HUDEP-2 (cell line): ENCODE results near the gene TMEM74B.
A peak's percentile ranks its signal among the peaks of the same experiment; 100 is the strongest.

Source experiments
- DNase-seq, 76 experiments: peaks; one replicate each; lab custom pipeline; 2025; ENCODE audit not compliant: unreplicated experiment in 76 of 76; lab: John Stamatoyannopoulos, UW

TMEM74B gene

GRCh38 chr20:1184260-1184637, 532 bp downstream of the TMEM74B start:
- no peak for DNase-seq

GRCh38 chr20:1183153-1183552, 1.6 kb downstream of the TMEM74B start:
- DNase-seq = no peak

- DNase-seq = no peak
Observed at GRCh38 chr20:1182106-1182505, 2.7 kb downstream of the TMEM74B start.

- no peak for DNase-seq
Observed at GRCh38 chr20:1180949-1181348, 3.8 kb downstream of the TMEM74B start.

DNA sequence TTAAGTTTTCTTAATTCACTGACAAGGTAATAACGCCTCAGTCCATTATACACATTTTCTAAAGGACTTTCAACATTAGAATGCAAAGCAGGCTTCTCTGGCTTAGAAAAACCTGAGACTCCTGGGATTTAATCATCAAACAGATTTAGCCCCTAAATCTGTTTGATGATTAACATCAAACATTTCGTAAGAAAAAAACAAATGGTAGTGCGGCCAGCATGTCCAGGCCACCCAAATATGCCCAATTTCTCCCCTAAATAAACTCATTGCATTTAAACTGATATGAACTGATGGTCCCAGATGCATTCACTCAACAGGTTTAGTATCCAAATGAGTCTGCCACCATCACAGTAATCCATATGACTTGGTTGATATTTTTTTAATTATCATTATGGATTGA, 6.2 kb downstream of the TMEM74B start:
- DNase-seq = no peak

DNA sequence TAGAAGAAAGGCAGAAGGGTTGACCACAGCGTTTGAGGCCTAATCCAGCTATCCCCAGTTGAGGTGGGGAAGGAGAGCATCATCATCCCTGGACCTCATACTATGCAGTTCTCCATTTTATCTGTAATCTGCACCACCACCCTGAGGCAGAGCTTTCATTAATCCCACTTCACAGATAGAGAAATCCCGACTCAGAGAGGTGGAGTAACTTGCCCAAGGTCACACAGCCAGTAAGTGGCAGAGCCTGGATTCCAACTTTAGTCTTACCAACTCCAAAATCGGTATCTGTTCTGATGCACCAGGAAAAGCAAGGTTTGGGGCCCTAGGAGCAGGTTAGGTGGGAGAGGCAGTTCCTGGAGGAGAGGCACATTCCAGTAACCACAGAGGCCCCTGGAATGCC, 6.7 kb downstream of the TMEM74B start:
- no peak for DNase-seq

DNA sequence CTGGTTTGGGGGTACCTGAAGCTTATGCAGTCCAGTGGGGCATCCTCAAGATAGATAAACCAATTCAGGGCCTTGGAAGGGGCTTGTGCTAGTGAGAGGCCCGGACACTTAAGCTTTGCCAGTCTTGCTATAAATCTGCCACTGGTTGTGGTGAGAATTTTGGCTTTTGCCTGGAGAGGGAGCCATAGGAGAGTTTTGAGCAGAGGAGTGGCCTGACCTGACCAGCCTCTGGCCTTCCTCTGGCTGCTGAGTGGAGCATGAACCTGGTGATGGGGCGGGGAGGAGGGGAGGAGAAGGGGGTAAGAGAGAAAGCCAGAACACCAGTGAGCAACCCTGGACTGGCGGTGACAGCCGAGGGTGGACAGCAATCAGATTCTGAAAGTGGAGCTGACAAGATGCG, 7.1 kb downstream of the TMEM74B start:
- DNase-seq = peak in 23 of 76 experiments; percentile 1 to 51 (median 19)

GRCh38 chr20:1174787-1175186, 10.0 kb downstream of the TMEM74B start:
- DNase-seq = peak in 24 of 76 experiments; percentile 4 to 55 (median 16)

- no peak for DNase-seq
Observed at GRCh38 chr20:1173698-1174097, 11.1 kb downstream of the TMEM74B start.

DNA sequence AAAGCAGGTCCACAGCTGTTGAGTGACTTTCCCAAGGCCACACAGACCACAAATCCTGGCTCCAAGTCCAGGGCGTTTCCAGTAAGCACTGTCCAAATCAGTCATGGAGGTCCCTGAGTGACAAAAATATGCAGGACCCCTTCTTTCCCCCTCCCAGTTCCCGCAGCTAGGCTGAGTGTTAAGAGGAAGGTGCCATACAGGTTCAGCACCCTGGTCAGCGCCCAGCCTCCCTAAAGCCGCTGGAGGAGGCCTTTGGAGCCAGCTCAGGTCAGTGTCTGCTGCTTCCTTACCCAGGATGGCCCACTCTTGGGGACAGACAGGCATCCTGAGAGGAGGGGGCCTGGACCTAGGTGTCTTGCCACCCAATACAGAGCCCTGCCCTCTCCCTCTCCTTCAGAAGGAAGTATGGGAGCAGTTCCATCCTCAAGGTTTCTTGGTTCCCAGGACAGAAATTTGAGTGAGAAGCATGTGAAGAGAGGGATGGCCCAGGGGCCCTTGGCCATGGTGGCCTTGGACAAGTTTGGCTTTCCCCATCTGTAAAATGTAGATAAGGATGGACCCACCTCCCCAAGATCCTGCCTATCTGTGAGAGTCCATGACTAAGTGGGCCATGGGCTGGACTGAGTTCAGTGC, 13.2 kb downstream of the TMEM74B start:
- peak in 43 of 76 experiments; percentile 6 to 63 (median 31) for DNase-seq

GRCh38 chr20:1169224-1169623, 15.6 kb downstream of the TMEM74B start:
- no peak for DNase-seq

- DNase-seq = no peak
Observed at GRCh38 chr20:1166948-1167720, 17.6 kb downstream of the TMEM74B start.

DNA sequence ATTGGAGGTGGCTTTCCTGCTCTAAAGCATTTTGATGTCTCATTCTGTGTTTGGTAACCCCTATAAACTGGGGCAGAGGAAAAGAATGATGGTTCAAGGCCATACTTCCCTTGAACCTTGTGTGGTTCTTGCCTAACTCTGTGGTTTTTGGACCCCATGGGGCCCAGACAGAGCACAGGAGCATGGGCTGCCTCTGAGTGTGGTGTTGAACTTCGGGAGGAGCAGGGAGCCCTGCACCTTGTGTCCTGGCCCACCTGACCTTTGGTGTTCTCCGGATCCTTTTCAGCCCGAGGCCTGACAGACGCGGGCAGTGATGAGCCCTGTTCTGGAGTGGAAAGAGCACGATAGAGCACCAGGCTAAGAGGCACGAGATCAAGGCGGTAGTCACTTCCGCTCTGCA, 18.8 kb downstream of the TMEM74B start:
- DNase-seq = no peak

- DNase-seq = no peak
Observed at GRCh38 chr20:1165521-1165920, 19.3 kb downstream of the TMEM74B start.

DNA sequence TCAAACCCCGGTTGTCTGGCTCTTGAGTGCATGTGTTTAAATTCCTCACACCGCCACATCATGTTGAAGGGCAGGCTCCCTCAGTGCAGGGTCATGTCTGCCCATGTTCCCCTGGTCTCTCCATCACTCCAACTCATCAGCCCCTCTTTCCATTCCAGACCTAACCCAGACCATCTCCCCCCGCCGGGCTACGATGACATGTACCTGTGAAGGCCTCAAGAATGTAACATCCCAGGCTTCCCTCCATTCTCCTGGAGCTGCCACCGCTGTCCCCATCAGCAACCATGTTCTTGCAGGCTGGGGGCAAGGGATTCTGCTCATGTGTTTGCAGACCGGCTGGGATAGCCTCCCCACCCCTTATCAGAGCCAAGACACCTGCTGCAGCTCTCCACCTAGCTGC, 19.9 kb downstream of the TMEM74B start:
- no peak for DNase-seq

- no peak for DNase-seq
Observed at GRCh38 chr20:1163653-1164052, 21.1 kb downstream of the TMEM74B start.

- no peak for DNase-seq
Observed at GRCh38 chr20:1163105-1163504, 21.7 kb downstream of the TMEM74B start.

DNA sequence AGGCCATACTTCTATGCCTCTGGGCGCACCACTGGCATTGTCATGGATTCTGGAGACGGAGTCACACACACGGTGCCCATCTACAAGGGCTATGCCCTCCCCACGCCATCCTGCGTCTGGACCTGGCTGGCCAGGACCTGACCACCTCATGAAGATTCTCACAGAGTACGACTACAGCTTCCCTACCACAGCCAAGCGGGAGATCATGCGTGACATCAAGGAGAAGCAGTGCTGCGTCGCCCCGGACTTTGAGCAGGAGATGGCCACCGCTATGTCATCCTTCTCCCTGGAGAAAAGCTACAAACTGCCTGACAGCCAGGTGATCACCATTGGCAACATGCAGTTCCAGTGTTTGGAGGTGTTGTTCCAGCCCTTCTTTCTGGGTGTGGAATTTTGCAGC, 23.8 kb downstream of the TMEM74B start:
- DNase-seq = no peak

GRCh38 chr20:1160496-1160895, 24.3 kb downstream of the TMEM74B start:
- DNase-seq = no peak

DNA sequence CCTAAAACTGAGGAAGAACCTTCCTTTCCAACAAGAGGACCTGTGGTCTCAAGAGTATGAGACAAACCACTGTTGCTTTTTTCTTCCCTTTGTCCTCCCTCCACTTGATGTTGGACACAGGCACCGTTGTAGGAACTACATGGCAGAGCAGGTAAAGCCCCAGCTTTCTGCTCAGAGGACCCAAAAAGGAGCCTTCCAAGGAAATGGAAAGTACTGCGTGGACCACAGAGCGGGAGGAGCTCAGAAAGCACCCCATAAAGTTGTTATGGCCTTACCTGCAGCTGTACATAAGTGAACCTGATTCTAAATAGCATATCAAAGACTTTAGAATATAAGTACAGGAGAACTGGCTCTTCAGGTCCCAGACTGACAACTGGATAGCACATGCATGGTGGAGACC, 29.4 kb downstream of the TMEM74B start:
- DNase-seq = no peak

- peak in 21 of 76 experiments; percentile 2 to 47 (median 21) for DNase-seq
Observed at GRCh38 chr20:1154691-1155090, 30.1 kb downstream of the TMEM74B start.

DNA sequence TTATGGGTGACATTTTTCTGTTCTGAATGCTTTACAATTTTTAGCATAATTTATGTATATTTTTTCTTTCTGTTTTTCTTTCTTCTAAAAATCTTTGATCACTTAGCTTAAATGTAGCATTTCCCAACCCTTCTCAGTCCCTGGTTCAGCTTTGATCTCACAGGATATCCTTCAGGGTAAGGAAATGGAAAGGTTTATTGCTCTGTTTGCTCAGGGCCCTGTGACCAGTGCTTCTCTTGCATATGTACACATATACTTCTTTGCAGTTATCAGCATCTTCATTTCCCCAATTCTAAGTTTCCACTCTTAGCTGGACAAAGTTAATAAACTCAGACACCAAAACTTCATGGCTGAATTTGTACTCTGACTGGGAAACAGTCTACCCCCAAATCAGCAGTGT, 30.6 kb downstream of the TMEM74B start:
- DNase-seq = no peak
